GM21529 (cell line): ENCODE measurements around the gene SLC25A46.
A peak's percentile ranks its signal among the peaks of the same experiment; 100 is the strongest.
"Not testable (repeated sequence)": the region's sequence is repeated elsewhere in the genome, so short reads cannot be mapped to it uniquely, and the experiment has no call there.

Experiments used
- ATAC-seq: cut with Tn5 transposase; IDR thresholded peaks from one replicate; pipeline ENCODE4 v1.9.1; 2021; ENCODE audit not compliant: unreplicated experiment

The SLC25A46 gene

DNA sequence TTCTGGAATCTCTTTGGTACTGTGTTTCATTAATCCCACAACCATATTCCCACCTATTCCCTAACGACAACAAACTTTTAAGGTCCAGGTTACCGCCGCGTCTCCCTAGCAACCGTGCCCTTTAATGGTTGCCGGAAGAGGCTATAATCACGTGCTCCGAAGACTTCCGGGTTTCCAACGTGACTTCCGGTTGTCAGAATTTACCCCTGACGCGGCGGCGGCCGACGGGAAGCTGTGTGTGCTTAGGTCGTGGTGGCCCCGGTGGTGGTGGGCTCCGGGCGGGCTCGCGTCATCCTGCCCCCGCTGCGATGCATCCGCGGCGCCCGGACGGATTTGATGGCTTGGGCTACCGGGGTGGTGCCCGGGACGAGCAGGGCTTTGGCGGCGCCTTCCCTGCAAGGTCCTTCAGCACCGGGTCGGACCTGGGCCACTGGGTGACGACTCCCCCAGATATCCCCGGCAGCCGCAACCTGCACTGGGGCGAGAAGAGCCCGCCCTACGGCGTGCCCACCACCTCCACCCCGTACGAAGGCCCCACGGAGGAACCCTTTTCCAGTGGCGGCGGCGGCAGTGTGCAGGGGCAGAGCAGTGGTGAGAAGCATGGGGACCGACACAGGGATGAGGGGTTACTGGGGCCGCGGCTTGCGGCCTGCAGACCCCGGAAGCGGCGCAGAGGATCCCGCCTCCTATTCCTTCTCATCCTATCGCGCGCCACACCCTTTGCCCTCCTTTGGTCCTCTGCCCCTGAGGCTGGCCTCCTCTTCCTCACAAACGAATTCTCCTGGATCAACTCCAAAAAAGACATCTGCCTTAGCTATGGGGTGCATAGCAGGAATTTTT, at the start of gene SLC25A46:
Gene SLC25A46 (plus strand): TSS at position 196 of the 840 bp plus-strand sequence. CDS start 113 bp downstream, at position 309.
- ATAC-seq: peak; percentile 96

DNA sequence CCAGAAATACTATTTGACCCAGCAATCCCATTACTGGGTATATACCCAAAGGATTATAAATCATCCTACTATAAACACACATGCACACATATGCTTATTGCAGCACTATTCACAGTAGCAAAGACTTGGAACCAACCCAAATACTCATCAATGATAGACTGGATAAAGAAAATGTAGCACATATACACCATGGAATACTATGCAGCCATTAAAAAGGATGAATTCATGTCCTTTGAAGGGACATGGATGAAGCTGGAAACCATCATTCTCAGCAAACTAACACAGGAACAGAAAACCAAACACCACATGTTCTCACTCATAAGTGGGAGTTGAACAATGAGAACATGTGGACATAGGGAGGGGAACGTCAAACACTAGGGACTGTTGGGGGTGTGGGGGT, 48.2 kb upstream of the SLC25A46 start:
- not testable (repeated sequence) for ATAC-seq

GRCh38 chr5:110692669-110693068, 46.1 kb upstream of the SLC25A46 start:
- not testable (repeated sequence) for ATAC-seq

DNA sequence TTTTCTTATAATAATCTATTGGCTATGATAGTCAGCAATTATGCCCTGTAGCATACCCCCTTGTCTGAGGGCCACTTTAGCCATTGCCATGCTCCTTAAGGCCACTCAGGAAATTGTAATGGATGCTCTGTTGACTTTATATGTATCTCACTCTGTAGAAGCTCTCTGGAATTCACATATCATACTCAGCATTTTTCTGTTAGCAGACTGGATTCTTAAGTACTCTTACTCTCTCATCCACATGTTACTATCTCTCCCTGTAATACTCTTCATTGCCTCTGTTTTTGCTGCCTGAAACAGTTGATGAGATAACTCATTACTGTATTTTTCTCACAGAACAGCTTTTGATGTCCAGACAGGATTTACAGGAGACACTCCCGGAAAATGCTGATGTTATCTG, 36.5 kb upstream of the SLC25A46 start:
- no peak for ATAC-seq

DNA sequence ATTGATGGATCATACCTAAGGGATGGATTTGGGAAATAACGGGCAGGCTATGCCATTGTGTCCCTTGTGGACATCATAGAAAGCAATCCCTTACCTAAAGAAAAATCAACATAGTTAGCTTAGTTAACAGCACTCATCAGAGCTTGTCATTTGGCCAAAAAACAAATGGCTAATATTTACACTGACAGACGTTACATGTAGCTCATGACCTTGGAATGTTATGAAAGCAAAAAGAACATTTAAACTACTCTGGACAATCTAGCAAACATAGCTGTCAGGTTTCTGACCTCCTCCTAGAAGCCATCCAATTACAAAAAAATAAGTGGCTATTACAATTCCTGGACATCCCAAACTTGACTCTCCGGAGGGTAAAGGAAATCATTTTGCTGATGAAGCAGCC, 36.1 kb upstream of the SLC25A46 start:
- ATAC-seq: no peak

DNA sequence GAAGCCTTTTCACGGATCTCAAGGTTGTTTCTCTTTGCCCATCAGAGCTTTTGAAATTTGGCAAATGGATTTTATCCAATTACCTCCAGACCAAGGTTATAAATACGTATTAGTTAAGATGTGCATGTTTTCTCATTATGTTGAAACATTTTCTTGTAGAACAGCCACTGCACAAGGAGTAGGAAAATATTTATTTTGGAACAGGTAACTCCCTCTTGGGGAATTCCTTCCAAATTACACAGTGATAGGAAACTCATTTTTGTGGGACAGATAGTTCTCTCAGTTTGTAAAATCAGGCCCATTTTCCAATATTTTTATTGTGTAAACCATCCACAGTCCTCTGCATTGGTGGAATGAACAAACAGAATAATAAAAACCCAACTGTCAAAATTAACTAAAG, 35.3 kb upstream of the SLC25A46 start:
- ATAC-seq: no peak

DNA sequence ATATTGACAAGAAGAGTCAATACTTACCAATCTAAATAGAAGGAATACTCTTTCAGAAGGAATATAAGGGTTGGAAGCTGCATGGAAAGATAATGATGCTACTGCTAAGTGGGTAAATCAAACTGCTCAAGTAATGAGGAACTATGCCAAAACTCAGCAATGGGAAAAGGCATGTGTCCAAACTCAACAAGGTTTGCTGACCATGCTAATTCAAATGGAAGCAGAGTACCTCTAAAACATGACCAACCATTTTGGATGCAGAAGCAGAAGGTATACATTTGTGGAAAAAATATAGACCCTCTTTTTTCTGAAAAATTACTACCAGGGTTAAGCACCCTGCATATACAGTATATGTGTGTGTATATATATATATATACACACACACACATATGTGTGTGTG, 33.5 kb upstream of the SLC25A46 start:
- ATAC-seq: no peak

GRCh38 chr5:110707260-110707844, 31.5 kb upstream of the SLC25A46 start:
- no peak for ATAC-seq

DNA sequence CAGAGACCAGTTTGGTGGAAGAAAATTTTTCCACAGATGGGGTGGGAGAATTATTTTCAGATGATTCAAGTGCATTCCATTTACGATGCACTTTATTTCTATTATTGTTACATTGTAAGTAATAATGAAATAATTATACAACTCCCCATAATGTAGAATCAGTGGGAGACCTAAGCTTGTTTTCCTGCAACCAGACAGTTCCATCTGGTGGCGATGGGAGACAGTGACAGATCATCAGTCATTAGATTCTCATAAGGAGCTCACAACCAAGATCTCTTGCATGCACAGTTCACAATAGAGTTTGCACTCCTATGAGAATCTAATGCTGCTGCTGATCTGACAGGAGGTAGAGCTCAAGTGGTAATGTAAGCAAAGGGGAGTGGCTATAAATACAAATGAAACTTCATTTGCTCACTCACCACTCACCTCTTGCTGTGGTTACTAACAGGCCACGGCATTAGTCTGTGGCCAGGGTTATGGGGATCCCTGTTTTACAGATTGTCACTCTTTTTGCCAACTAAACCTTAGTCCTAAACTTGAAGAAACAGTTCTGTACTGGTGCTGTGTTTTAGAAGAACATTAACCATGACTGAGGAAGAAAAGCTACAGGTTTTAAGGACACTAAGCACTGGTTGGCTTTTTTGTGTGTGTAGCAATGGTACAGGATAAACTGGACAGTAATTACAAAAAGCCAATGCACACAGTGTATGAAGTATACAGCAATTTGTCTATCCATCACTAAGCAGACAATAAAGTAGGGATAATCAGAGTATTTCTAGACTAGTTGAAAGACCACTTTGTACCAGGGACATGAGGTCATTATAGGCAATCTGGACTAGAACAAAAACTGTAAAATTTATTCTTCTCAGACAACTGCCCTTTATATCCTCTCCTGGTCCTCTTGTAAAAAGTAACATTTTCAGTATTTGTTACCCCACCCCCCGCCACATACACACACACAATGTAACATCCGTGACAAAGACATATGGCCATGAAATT, 22.3 kb upstream of the SLC25A46 start:
- ATAC-seq: peak; percentile 64

- no peak for ATAC-seq
Observed at GRCh38 chr5:110718311-110718710, 20.5 kb upstream of the SLC25A46 start.

GRCh38 chr5:110726249-110727024, 12.4 kb upstream of the SLC25A46 start, which contains the start of gene TMEM232:
Gene TMEM232, minus strand, starts transcription at chr5:110726671. Its CDS starts 59,319 bp downstream, at chr5:110667352.
- peak; percentile 64 for ATAC-seq

DNA sequence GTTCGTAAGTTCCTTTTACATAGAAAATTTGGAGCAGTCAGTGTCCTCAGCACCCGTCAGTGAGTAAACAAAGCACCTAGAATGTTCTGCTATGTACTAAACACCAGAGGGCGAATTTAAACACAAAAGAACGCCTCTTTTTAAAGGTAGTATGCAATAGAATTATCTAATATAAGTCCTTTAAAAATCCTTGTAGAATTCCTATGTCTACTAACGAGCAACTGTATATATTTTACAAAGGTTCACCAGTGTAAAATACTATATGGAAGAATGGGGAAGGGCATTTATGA, 11.8 kb upstream of the SLC25A46 start:
- no peak for ATAC-seq

- ATAC-seq: not testable (repeated sequence)
Observed at GRCh38 chr5:110731499-110731898, 7.3 kb upstream of the SLC25A46 start.

DNA sequence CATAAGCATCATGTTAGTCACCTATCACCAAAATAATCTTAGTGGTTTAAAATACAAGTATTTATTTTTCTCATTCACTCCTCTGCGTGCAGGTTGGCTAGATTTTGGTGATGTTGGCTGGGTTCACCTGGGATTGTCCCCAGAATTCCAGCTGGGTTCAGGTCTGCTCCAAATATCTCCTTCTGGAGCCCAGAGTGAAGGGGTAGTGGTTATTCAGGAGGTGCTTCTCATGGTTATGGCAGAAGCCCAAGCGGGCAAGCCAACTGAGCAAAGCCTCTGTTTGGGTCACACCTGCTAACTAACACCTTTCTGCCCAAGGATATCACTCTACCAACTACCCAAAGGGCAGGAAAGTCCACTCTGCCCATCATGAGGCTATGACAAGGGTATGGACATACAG, 4.7 kb upstream of the SLC25A46 start:
- ATAC-seq: no peak

- no peak for ATAC-seq
Observed at GRCh38 chr5:110735556-110735955, 3.3 kb upstream of the SLC25A46 start.

GRCh38 chr5:110736753-110737152, 2.1 kb upstream of the SLC25A46 start:
- ATAC-seq: no peak

GRCh38 chr5:110738503-110738811, 350 bp upstream of the SLC25A46 start:
- peak; percentile 59 for ATAC-seq

DNA sequence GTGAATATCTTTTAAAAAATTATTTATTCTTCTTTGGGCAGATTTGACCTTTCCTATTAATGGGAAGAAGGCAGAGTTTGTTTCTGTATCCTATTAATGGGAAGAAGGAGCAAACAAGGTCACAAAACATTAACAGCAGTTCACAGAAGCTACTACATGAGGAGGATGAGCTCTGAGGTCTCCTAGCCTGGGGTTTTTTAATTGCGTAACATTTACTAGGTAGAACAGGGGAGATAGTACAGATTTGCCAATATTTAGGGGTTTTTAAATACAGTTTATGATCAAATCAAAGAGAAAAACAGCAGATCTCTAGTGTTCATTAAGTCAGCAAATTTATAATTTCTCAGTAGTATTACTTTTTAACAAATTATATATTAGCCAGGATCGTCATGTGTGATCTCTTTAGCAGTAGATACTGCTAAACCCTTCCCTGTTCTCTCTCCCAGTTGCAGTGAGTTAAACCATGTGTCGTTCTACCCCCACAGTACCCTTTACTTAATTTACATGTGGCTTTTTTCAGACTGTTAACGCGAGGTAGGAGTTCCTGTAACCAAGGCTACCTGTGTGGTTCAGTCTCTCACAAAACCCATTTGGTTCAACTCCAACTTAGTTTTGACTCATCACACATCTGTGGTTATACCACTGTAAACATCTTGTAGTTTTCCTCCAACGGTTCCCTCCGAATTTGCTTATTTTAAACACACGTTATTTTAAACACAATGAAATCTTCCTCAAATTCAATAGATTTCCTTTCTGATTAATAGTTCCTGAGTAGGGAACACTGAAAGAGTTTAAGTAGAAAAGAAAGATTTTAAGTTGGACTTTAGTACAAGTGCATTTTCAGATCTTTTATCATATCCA, 13.3 kb downstream of the SLC25A46 start:
- peak; percentile 97 for ATAC-seq

- ATAC-seq: peak; percentile 28
Observed at GRCh38 chr5:110752953-110753352, 14.1 kb downstream of the SLC25A46 start.

GRCh38 chr5:110753600-110753999, 14.8 kb downstream of the SLC25A46 start:
- no peak for ATAC-seq
